Activated CD8-positive, alpha-beta memory T cell treated with anti-CD3 and anti-CD28 coated beads for 1 hour (primary cell): Measurements from ENCODE around the gene BCL10.

ENCODE experiments used
- DNase-seq, 2 donors: peaks; one replicate each; pipeline ENCODE4 v3.0.0-alpha.2; 2020; ENCODE audit warnings: low read depth in 1 of 2; ENCODE audit errors: extremely low read depth in 1 of 2

Gene BCL10

GRCh38 chr1:85224734-85225623 is 51.5 kb downstream of the BCL10 start:
- no peak for DNase-seq

- no peak for DNase-seq
Observed at GRCh38 chr1:85224295-85224694, 52.1 kb downstream of the BCL10 start.

- DNase-seq: no peak
Observed at GRCh38 chr1:85223334-85223733, 53.1 kb downstream of the BCL10 start.

- no peak for DNase-seq
Observed at GRCh38 chr1:85220756-85221201, 55.7 kb downstream of the BCL10 start.

GRCh38 chr1:85219853-85220610 is 56.4 kb downstream of the BCL10 start:
- no peak for DNase-seq

GRCh38 chr1:85216697-85217096 is 59.7 kb downstream of the BCL10 start:
- DNase-seq: no peak
